Neural crest cell (in vitro differentiated cells): ENCODE measurements around the gene CTCF. TPM values are rescaled to one million over a fixed set of nuclear protein-coding genes. Genes with fewer than 3 reads are reported as not detected.

Experiments
- DNase-seq: peaks from one replicate; pipeline ENCODE4 v3.0.0; 2021; ENCODE audit warnings: low read depth, mixed read lengths, low spot score
- H3K27ac Mint-ChIP-seq: one replicate; pipeline ENCODE4 v1.8.0; 2021; ENCODE audit warnings: mild to moderate bottlenecking, mixed read lengths; ENCODE audit not compliant: unreplicated experiment
- H3K27me3 Mint-ChIP-seq: 2 replicates; pipeline ENCODE4 v1.8.0; 2021; ENCODE audit warnings: low read depth, mild to moderate bottlenecking, mixed read lengths
- H3K36me3 Mint-ChIP-seq: 2 replicates; pipeline ENCODE4 v1.8.0; 2021; ENCODE audit warnings: low read depth, mild to moderate bottlenecking, mixed read lengths
- H3K4me1 Mint-ChIP-seq: 2 replicates; pipeline ENCODE4 v1.8.0; 2021; ENCODE audit warnings: mixed read lengths
- H3K4me3 Mint-ChIP-seq: one replicate; pipeline ENCODE4 v1.8.0; 2021; ENCODE audit warnings: mild to moderate bottlenecking, mixed read lengths
- H3K9me3 Mint-ChIP-seq: 2 replicates; pipeline ENCODE4 v1.8.0; 2021; ENCODE audit warnings: mixed read lengths
- total RNA-seq: library from RNA; stranded (reverse); gene quantifications from 2 replicates; pipeline ENCODE4 v1.2.1, GENCODE V29; 2021
- TF ChIP-seq, protein P1 (sequence below): fragments of 200-600 bp; sonication (generic); conservative IDR thresholded peaks from 2 replicates; pipeline ENCODE4 v1.5.0; 2021; ENCODE audit warnings: antibody characterized with exemption, mild to moderate bottlenecking

CTCF gene
- total RNA-seq, 1 donor from 2014 or later, result 78.8 TPM

DNA sequence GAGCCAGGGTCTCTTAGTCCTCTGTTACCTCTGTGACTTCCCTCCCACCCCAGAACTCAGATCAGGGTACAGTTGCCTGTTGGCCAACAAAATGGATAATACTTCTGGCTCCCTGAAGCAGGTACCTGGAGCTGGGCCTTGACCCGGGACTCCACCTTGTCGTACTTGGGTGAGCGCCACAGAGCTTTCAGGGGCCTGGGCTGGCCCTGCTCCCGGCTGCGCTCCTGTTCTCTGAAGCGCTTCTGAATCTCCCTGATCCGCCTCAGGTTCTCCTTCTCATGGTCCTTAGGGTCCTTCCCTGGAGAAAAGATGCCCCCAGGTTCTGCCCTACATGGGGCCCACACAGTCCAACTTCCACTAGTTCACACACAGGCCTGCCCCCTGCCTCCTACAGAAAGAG lies 102.5 kb downstream of the CTCF start:
- Mint-ChIP-seq H3K4me3 (peak overlapping the region; percentile 72), H3K4me1 (peaks cover 33% of the 10 kb centered on the region), H3K36me3 (peaks cover 3% of the 10 kb centered on the region), H3K9me3 (no peaks in the 10 kb centered on the region), H3K27ac (no peak overlapping the region), H3K27me3 (peaks cover 8% of the 10 kb centered on the region)
- no peak for DNase-seq
- TF ChIP-seq, protein P1, sequence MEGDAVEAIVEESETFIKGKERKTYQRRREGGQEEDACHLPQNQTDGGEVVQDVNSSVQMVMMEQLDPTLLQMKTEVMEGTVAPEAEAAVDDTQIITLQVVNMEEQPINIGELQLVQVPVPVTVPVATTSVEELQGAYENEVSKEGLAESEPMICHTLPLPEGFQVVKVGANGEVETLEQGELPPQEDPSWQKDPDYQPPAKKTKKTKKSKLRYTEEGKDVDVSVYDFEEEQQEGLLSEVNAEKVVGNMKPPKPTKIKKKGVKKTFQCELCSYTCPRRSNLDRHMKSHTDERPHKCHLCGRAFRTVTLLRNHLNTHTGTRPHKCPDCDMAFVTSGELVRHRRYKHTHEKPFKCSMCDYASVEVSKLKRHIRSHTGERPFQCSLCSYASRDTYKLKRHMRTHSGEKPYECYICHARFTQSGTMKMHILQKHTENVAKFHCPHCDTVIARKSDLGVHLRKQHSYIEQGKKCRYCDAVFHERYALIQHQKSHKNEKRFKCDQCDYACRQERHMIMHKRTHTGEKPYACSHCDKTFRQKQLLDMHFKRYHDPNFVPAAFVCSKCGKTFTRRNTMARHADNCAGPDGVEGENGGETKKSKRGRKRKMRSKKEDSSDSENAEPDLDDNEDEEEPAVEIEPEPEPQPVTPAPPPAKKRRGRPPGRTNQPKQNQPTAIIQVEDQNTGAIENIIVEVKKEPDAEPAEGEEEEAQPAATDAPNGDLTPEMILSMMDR, result no peak

GRCh38 chr16:67665598-67665997 lies 103.3 kb downstream of the CTCF start:
- Mint-ChIP-seq H3K4me3 (peak overlapping the region; percentile 72), H3K36me3 (peaks cover 3% of the 10 kb centered on the region), H3K4me1 (peaks cover 31% of the 10 kb centered on the region), H3K9me3 (no peaks in the 10 kb centered on the region), H3K27ac (no peak overlapping the region), H3K27me3 (peaks cover 6% of the 10 kb centered on the region)
- no peak for DNase-seq
- TF ChIP-seq, protein P1, result no peak

GRCh38 chr16:67666032-67666551 lies 103.8 kb downstream of the CTCF start:
- H3K27ac Mint-ChIP-seq, result no peak overlapping the region

GRCh38 chr16:67666559-67667452 lies 104.5 kb downstream of the CTCF start, which contains the start of the genes C16orf86 and ENKD1:
C16orf86 (plus strand) TSS chr16:67666814; CDS start chr16:67666971, 157 bp downstream.
ENKD1 (minus strand) TSS chr16:67666750; CDS start chr16:67666442, 308 bp downstream.
- Mint-ChIP-seq H3K4me3 (peak within 1 kb of the TSS; percentile 86), H3K4me1 (peaks cover 24% of the 10 kb centered on the region), H3K27ac (no peak within 1 kb of the TSS), H3K27me3 (no peaks in the 10 kb centered on the region), H3K36me3 (peaks cover 3% of the 10 kb centered on the region), H3K9me3 (no peaks in the 10 kb centered on the region)
- TF ChIP-seq, protein P1, result no peak
- DNase-seq, result peak; percentile 81

More at GRCh38 chr16:67666032-67666551, 103.8 kb downstream of the CTCF start:
- DNase-seq, result peak; percentile 59
- H3K36me3 Mint-ChIP-seq, result peaks cover 3% of the 10 kb centered on the region
- peaks cover 3% of the 10 kb centered on the region for H3K27me3 Mint-ChIP-seq
- TF ChIP-seq, protein P1, result no peak
- no peaks in the 10 kb centered on the region for H3K9me3 Mint-ChIP-seq
- peaks cover 28% of the 10 kb centered on the region for H3K4me1 Mint-ChIP-seq
- peak overlapping the region; percentile 72 for H3K4me3 Mint-ChIP-seq

DNA sequence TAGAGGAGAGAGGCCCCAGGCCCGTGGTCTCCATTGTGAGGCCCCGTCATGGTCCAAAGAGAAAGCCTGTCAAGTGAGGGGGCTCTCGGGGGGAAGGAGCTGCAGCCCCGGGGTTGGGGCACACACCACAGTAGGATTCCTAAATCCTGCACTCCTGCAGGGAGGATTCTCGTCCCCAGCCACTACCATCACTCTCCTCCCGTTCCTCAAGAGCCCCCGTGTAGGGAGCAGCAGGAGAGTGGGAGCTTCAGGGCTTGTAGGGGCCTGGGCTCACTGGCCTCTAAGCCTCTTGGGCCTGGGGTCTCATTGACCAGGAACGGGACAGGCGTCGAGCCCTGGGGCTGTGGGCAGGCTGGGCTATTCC lies 105.1 kb downstream of the CTCF start:
- H3K36me3 Mint-ChIP-seq, result peaks cover 3% of the 10 kb centered on the region
- no peak for DNase-seq
- H3K27me3 Mint-ChIP-seq, result no peaks in the 10 kb centered on the region

More for the DNA sequence above, 105.1 kb downstream of the CTCF start:
- H3K27ac Mint-ChIP-seq, result no peak overlapping the region
- TF ChIP-seq, protein P1, result no peak
- H3K9me3 Mint-ChIP-seq, result no peaks in the 10 kb centered on the region
- H3K4me3 Mint-ChIP-seq, result peak overlapping the region; percentile 86
- H3K4me1 Mint-ChIP-seq, result peaks cover 24% of the 10 kb centered on the region
